ENCODE data around the gene ASIP. TPM values are rescaled to one million over a fixed set of nuclear protein-coding genes. Genes with fewer than 3 reads are reported as not detected.
A peak's percentile ranks its signal among the peaks of the same experiment; 100 is the strongest.
"Not testable (repeated sequence)": the region's sequence is repeated elsewhere in the genome, so short reads cannot be mapped to it uniquely, and the experiment has no call there.

The ASIP gene
- total RNA-seq, 1 donor from 2014 or later = 0.55 TPM

DNA sequence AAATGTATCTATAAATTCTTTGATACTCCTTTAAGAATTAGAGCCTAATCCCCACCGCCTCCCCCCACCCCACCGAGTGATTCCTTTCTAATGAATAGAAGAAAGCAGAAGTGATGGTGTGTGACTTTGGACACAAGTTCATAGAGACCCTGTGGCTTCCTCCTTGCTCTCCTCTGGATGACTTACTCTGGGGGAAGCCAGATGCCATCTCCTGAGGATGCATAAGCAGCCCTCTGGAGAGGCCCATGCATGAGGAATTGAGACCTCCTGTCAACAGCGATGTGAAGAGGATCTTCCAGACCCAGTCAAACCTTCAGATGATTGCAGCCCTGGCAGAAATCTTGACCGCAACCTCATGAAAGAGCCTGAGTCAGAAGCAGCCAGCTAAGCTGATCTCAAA, 40.8 kb downstream of the ASIP start:
- DNase-seq (ENCODE audit: low spot score) (no peak), ATAC-seq (no peak)

DNA sequence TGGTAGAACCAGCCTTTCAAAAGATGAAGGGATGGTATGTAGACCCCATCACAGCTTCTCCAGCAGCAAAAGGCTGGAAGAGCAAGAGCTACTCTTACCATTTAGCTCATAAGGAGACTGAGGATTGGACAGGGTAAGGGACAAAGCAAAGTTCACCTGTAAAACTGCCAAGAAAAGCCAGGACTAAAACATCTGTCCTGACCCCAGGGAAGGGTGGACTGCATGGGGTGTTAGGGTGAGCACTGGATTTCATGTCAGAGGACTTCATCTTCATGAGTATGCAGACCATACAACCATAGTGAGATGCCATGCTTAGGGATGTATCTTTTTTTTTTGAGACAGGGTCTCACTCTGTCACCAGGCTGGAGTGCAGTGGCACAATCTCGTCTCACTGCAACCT, 42.6 kb downstream of the ASIP start:
- no peak for DNase-seq (ENCODE audit: low spot score)
- peak; percentile 76 for ATAC-seq

DNA sequence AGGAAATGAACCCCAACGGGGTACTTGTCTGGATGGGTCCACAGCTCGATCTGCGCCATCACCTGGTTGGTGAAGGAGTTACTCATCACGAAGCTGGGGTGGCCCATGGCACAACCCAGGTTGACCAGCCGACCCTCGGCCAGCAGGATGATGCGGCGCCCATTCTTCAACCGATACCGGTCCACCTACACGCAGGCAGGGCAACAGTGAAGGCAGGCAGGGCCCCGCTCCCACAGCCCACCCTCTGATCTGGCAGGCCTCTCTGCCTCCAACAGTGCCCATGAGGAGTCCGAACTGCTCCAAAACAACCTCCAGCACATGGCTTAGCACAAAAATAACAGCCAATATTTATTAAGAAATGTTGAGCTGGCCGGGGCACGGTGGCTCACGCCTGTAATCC, 44.2 kb downstream of the ASIP start:
- DNase-seq (ENCODE audit: low spot score) (no peak), ATAC-seq (no peak)

DNA sequence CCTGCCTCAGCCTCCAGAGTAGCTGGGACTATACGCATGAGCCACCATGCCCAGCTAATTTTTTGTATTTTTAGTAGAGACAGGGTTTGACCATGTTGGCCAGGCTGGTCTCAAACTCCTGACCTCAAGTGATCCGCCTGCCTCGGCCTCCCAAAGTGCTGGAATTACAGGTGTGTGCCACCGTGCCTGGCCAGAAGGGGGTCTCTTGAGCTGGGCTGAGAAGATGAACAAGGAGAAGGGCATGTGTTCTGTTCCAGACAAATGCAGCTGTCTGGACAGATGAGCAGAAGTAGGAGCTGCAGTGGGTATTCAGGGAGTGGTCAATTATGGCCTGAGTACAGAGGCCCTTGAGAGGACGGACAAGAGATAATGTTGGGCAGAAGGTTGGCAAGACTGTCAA, 46.3 kb downstream of the ASIP start:
- not testable (repeated sequence) for ATAC-seq; DNase-seq (ENCODE audit: low spot score)

DNA sequence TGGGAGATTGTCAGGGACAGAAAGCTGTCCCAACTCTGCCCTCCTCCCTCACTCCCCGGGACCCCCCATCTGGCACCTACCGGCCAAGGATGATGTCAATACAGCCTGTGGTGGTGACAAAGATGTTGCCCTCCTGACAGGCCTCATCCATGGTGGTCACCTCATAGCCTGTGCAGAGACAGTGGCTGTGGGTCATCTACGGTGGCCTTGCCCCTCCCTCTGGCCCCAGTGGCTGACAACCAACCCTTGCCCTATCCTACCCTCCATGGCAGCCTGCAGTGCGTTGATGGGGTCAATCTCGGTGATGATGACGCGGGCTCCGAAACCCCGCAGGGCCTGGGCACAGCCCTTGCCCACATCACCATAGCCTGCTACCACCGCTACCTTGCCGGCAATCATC, 49.2 kb downstream of the ASIP start:
- DNase-seq (ENCODE audit: low spot score) = no peak
- no peak for ATAC-seq

DNA sequence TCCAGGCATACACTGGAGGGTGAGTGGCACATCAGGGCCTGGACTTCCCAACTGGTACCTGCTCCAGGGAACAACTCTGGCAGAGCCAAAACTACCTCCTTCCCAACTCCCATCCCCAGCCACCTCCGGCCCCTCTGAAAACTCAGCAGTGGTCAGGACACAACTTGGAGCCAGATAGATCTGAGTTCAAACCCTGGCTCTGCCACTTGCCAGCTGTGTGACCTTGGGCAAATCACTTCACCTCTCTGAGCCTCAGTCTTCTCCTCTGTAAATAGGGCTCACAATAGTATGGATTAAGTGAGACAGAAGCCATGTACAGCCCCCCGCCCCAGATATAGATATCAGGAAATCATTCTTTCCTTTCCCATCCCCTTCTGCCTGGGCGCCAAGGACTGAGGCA, 51.3 kb downstream of the ASIP start:
- DNase-seq (ENCODE audit: low spot score) (no peak), ATAC-seq (no peak)

DNA sequence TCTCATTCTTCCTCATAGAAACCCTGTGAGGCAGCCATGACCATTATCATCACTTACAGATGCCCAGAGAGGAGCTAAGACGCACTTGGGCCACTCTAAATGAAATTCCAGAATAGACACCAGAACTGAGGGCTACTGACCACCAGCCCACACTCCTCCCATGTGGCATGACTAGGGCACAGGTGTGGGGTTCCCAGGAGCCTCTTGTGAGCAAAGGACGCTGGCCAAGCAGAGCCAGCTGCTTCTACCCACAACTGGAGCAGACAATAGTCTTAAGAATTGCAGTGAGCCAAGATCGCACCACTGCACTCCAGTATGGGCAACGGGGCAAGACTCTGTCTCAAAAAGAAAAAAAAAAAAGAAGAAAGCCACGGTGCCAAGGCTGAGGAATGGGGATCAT, 51.9 kb downstream of the ASIP start:
- ATAC-seq (no peak), DNase-seq (ENCODE audit: low spot score) (no peak)

DNA sequence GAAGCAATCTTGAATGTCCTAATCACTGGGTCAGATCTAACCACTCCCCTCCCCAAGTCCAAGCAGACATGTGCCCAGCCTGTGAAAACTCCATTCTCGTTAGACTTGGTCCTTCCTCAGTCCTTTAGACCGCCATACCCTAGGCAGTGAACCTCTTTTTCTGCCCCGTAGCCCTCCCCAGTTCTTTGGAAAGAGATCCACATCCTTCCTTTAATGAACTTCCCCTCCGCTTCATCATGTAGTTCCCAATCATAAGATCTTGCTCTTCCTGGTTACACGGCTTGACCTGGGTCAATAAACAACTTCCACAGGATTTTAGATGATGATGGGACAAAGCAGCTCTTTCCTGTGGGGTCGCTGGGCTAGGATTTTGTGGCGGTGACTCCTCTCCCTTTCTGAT, 52.4 kb downstream of the ASIP start:
- no peak for ATAC-seq

DNA sequence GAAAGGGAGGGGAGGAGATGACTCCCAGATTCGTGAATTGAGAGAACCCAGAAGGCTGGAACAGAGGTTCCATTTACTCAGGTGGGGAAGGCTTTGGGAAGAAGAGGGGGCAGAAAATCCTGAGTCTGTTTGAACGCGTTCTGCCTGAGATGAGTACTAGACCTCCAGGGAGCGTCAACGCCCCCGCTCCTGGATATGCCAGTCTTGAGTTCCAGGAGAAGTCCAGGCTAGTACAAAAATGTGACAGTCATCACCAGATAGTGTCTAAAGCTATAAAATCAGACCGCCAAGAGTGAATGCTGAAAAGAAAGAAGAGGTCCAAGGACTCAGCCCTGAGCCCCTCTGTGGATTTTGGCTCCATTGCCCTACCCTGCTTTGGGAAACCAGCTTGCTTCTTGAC, 53.3 kb downstream of the ASIP start:
- DNase-seq (ENCODE audit: low spot score) (no peak), ATAC-seq (no peak)

More for the DNA sequence above, 52.4 kb downstream of the ASIP start:
- DNase-seq (ENCODE audit: low spot score) = no peak

DNA sequence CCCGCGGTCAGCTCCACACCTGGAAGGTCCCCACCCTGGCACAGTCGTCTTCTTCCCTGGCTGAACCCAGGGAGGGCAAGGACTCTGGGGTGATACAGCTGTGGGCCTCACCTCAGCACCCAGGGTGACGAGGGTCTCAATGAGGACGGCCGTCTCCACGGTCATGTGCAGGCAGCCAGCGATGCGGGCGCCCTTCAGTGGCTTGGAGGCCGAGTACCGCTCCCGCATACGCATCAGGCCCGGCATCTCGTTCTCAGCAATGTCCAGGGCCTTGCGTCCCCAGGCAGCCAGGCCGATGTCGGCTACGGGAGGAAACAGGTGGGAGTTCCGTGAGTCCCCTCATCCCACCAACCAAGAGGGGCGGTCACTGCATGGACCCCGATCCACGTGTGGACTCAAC, 54.1 kb downstream of the ASIP start:
- DNase-seq (ENCODE audit: low spot score) = no peak

DNA sequence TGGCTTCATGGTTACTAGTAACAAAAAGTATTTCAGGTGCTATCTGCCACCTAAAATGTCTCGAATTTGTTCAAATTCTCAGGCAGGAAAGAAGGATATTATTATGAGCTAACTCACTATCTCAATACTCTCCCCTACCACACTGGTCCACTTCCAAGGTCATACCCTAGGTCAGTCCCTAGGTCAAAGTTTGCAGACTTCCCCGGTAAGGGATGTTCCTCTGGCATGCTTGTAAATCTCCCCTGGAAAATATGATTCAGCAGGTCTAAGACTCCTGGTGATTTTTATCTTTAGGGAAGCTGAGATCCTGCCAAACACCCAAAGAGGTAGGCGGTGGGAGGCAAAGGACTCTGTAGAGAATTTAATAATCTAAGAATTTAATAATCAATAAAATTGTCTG, 55.2 kb downstream of the ASIP start:
- DNase-seq (ENCODE audit: low spot score) (no peak), ATAC-seq (peak; percentile 41)

More for the DNA sequence above, 54.1 kb downstream of the ASIP start:
- ATAC-seq = no peak

DNA sequence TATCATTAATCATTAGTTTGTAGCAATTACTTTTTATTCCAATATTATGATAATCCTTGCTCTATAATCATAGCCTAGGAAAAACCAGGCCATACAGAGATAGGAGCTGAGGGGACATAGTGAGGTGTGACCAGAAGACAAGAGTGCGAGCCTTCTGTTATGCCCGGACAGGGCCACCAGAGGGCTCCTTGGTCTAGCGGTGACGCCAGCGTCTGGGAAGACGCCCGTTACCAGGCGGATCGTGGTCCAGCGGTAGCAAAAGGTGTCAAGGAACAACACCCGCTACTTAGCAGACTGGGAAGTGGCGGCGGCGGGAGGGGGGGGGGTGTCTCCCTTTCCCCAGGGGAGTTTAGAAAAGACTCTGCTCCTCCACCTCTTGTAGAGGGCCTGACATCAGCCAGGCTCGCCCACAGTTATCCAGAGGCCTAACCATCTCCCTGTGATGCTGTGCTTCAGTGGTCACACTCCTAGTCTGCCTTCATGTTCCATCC, 57.1 kb downstream of the ASIP start:
- DNase-seq (ENCODE audit: low spot score); ATAC-seq: not testable (repeated sequence)

DNA sequence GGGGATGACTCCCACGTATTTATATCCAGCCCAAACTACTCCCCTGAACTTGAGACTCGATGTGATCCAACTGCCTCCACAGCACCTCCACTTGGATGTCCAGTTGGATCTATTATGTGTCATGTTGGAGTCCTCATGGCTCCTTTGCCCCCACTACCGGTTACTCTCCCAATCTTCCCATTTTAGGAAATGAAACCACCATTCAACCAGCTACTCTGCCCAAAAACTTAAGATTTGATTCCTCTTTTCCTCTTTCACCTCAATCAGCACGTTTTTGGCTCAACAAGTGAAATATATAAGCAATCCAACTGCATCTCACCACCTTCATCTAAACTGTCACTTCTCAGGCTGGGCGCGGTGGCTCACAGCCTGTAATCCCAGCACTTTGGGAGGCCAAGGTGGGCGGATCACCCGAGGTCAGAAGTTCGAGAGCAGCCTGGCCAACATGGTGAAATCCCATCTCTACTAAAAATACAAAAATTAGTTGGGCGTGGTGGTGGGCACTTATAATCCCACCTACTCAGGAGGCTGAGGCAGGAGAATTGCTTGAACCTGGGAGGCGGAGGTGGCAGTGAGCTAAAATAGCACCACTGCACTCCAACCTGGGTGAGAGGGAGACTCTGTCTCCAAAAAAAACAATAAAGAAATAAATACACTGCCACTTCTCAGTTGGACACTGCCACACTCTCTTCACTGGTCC, 58.5 kb downstream of the ASIP start:
- DNase-seq (ENCODE audit: low spot score) = no peak
- ATAC-seq = no peak

DNA sequence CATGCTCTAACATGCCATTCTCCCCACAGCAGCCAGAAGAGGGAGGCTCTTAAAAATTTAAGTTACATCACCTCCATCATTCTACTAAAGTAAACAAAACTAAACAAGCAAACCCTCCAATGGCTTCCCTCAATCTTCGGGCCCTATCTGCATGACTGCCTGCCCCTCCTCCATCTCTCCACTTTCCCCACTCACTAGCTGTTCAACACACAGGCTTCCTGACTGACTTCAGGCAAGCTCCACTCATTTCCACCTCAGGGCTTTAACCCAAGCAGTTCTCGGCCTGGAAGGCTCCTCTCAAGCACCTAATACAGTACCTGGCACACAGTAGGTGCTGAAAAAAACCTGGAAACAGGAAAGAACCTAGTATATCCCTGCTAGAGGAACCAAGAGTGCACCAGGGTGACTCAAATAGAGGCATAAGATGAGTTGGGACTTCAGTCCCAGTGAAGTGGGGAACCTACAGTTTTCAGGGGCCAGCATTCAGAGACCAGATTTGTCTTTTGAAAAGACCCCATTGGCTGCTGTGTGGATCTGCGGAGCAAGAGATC, 59.1 kb downstream of the ASIP start:
- peak; percentile 4 for ATAC-seq
- DNase-seq (ENCODE audit: low spot score) = no peak

DNA sequence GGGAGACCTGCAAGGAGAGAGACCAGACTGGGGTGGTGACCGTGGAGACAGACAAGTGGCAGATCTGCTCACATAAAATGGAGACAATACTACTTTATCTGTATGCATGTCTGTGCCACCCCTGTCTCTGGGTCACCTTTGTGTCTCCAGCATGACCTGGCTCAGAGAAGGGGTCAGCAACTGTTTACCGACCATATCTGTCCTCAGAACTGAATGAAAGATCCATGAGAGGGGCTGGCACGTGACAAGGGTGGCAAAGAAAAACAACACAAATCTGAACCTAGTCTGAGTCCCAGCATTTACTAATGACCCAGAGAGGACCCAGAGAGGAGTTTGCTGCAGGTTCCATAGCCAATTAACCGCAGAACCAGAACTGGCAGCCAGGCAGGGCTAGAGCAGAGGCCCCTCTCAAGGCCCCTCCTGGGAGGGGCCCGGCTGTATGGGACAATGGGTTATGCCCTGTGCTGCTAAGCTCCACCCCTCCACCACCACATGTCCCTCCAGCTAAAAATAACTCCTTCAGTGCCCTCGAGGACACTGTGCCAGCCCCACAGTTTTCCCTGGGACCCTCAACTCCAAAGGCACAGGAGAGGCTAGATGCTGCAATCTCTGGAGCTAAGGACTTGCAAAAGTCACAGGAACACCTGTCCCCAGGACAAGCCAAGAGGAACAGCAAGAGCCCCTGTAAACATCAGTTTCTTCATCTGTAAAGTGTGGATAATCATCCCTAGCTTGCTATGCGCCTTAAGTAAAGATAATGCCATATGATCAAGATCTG, 59.8 kb downstream of the ASIP start:
- ATAC-seq = peak; percentile 22
- peak; percentile 65 for DNase-seq (ENCODE audit: low spot score)

DNA sequence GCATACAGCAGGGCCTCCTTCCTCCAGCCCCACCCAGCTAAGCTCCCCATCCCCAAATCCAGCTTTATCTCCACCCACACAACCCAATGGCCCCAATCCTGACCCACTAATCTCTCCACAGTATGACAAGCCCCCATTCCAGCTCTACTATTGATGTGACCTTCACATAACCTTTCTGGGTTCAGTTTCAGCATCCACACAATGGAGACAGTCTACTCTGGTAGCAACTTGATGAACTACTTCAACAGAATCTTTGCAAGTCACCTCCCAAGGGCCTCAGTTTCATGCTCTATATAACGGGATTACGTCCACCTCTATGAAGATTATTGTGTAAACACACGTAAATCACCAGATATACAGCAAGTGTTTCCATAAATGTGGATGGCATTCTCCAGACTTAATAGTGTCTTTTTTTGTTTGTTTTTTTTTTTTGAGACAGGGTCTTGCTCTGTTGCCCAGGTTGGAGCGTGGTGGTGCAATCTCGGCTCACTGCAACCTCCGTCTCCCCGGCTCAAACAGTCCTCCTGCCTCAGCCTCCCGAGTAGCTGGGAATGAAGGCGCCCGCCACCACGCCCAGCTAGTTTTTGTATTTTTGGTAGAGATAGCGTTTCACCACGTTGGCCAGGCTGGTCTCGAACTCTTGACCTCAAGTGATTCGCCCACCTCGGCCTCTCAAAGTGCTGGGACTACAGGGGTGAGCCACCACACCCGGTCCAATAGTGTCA, 60.5 kb downstream of the ASIP start:
- ATAC-seq (no peak), DNase-seq (ENCODE audit: low spot score) (no peak)

DNA sequence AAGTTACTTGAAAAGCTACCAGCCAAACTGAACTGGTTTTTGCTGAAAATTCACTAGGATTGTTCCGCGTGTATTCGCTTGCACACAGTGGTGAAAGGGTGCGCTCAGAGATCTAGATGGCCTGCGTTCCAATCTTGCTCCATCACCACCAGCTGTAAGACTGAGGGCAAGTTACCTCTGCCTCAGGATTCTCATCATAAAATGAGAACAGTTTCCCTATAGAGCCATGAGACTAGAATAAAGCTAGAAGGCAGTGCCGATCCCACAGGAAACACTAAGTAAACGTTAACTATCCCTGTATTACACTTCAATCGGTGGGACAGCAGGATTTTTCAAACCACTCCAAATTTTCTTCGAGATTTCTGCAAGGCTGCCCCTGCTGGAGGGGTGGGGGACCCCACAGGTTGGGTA, 61.1 kb downstream of the ASIP start:
- ATAC-seq = no peak
- no peak for DNase-seq (ENCODE audit: low spot score)

DNA sequence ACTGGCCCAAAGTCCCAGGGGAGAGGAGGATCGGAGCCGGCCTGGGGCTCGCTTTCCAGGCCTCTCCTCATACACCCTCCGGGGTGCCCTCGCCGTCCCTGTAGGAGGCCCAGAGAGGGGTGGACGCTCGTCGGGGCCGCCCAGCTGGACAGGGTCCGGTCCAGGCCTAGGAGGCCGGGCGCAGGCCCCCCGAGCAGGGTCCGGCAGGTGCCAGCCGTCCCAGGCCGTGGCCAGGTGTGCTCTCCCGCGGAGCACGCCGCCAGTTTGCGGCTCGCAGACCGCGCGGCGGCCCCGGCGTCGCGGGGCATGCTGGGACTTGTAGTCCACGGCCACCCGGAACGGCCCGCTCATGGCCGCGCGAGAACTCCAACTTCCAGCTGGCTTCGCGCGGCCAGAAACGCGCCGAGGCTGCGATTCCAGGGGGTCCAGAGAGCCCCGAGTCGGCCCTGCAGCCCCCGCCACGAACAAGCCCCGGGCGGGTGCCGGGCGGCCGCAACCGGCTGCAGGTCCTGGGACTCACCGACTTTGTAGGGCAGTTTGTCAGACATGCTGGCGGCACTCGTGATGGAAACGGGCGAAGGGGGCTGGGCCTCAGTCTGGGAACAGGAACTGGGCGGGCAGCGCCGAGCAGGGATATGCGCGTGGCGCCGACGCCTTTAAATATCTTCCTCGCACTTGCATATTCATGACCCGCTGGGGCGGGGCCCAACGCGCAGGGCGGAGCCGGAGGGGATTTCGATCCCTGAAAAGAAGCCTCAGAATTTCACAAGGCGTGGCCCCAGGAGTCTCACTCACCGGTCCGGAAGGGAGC, 61.7 kb downstream of the ASIP start, which contains the start of gene AHCY:
Gene AHCY, minus strand, starts transcription at position 633 of the 811 bp plus-strand sequence. Its CDS starts 85 bp downstream, at position 548.
- peak; percentile 89 for ATAC-seq
- DNase-seq (ENCODE audit: low spot score) = peak; percentile 98

DNA sequence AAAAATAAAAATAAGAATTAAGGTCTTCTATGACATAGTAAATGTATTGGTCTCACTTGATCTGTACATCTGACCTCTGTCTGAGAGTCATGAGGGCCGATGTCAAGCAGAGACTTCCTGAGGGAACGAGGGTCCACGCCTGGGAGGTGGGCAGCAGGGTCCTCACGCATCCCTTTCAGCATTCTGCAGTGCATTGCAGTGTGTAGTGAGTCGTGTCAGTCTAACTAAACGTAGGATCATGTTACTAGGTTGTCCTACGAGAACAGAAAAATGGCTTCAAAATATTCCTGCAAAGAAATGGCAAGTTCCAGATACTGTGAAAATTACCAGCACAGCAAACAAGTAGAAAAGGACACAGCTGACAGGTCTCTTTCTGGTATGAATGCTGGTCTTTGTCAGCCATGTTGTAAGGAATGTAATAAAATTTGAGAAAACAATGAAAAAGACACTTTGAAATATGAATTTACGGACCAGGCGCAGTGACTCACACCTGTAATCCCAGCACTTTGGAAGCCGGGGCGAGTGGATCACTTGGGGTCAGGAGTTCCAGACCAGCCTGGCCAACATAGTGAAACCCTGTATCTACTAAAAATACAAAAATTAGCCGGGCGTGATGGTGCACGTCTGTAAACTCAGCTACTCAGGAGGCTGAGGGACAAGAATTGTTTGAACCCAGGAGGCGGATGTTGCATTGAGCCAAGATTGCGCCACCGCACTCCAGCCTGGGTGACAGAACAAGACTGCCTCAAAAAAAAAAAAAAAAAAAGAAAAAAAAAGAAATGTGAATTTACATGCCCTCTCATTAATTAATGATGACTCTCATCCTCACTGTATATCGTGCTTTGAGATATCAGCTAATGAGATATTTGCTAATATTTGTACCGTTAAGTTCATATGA, 64.4 kb downstream of the ASIP start:
- DNase-seq (ENCODE audit: low spot score) (peak; percentile 62), ATAC-seq (no peak)

All from left lobe of liver (tissue), 2 donors.